CD4-positive, alpha-beta T cell treated with Interleukin-1 beta for 1 hour (primary cell): ENCODE measurements around the gene JAKMIP2.

Experiments
- DNase-seq, 2 donors: peaks; one replicate each; pipeline ENCODE4 v3.0.0-alpha.2; 2020 to 2022

Gene JAKMIP2

DNA sequence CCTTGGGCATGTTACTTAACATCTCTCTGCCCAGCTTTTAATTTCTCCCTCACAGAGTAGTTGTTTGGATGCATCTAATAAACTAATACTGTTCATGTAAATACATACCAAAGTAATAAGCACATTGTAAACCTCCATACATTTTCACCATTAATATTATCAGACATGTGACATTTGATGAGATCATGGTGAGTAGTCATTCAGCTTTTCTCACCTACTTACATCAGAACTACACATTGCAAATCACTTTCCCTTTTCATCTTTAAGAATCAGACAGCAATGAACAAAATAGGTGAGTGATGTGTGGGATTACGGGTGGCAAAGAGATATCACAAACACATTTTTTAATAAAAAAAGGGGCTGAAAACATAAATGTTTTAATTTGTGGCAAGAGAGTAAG is 89.3 kb downstream of the JAKMIP2 start:
- DNase-seq = no peak

DNA sequence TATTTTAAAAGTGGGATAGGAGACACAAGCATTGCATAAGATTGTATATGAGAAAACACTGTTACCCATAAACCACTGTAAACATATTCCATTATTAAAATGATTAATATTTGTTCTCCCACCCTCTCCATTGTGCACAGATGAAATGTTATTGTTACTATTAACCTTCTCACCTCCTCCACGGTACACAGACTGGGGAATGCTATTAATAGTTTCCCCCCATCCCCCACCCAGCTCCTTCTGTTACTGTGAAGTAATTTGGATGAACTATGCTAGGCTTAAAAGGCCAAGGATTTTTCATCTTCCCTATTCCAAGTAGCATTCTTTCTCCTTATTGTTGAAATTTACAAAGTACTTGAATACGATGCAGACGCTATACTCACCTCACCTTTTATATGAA is 91.4 kb downstream of the JAKMIP2 start:
- no peak for DNase-seq

DNA sequence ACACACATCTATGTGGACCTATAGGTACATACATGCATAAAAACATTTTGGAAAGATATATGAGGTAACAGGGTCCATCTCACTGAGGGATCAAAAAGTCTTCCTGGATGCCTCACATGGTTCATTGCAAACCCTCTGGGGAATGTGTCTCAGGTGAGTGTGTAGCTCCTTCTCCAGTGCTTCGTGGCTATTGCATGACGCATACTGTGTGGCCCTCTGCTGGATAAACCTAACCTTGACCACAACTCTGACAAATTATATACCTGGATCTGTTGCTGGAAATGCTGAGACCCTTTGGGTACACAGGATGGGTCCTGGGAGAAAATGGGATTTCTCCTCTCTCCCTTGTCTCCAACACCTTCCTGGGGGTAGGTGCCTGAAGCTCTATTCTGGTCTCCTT is 91.9 kb downstream of the JAKMIP2 start:
- DNase-seq = no peak

DNA sequence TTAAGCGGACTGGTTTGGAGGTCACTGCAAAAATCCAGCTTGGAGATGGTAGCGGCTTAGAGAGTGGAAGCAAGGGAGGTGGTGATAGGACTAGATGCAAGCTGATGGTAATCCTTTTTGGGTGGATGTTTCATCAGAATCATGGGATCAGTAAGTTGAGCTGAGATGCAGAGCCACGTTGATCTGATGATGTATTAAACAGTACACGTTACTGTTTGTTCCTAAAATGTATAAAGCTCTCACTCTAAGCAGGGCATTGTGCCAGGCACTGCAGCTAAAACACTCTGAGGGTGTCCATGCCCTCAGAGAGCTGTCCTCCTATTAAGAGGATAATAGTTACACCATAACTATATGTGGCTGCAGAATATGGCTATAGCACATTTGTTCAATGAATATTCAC is 93.1 kb downstream of the JAKMIP2 start:
- no peak for DNase-seq

DNA sequence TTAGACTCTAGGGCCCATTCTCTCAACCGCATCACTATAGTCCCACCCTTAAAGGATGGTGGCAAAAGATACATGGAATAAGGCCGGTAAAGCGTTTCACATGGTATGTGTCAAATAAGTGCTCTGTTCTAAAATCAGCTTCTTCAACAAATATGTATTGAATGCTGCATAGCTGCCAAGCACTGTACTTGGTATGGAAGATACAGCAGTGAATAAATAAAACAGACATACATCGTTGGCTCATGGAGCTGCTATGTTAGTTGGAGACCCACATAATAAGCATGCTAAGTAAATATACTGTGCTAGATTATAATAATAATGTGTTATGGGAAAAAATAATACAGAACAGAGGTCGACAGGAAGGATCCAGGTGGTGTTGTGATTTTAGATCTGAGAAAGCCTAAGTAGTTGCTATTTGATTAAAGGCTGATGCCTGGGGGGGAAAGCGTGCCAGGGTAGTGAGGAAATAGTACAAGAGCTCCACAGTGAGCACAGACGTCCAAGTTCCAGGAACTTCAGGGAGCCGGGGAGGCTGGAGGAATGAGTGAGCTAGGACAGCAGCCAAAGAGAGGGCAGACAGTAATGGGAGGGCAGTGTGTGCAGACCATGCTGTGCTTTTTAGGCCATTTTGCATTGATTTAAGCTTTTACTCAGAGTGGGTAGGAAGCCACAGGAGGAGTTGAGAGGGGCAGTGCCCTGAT is 93.7 kb downstream of the JAKMIP2 start:
- DNase-seq = no peak

DNA sequence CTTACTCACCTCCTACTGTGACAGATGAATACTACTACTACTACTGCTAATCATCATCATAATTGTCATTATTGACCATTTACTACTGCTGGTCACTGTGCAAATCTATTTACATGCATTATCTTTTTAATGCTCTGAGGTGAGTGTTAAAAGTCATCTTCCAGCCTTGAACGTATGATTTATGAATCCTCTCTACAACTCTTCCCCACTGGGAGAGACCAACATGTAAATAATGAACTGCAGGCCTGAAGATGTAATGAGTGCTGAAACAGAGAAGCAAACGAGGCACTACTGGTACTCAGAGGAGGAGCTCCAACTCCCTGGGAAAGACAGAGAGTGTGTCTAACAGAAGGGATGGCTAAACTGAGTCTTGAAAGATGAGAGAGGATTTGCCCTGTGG is 95.4 kb downstream of the JAKMIP2 start:
- DNase-seq = no peak

DNA sequence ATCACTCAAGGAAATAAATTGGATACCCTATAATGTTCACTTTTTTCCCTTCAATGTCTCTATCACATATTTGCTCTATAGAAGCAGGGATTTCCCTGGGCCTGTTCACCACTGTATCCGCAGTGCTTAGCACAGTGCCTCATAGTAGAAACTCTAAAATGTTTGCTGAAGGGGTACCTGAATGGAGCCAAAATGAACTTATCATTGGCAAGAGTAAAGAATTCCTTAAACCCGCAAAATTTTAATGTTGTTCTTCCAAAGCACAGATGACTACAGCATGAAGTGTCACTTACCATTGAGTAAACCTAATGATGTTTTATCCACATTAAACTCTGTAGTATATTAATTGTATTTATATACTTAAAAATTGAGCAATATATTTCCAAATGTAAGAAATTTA is 96.1 kb downstream of the JAKMIP2 start:
- no peak for DNase-seq

DNA sequence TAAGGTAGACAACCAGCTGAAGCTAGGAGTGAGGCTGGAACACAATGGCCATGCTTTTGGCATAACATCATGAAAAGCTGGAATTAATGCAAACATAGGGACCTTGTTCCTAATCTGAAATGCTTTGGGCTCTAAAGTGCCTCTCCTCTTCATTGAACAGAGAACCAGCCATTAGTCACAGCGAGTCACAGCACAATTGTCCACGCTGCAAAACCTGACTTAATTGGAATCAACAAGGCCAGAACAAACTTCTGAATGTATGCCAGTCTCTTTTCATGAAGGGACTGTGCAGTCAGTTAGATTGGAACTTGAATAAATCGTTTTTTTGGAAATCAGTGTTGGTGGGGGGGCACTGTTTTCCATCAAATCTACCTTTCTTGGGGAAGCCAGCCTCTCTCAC is 96.5 kb downstream of the JAKMIP2 start:
- DNase-seq = no peak

DNA sequence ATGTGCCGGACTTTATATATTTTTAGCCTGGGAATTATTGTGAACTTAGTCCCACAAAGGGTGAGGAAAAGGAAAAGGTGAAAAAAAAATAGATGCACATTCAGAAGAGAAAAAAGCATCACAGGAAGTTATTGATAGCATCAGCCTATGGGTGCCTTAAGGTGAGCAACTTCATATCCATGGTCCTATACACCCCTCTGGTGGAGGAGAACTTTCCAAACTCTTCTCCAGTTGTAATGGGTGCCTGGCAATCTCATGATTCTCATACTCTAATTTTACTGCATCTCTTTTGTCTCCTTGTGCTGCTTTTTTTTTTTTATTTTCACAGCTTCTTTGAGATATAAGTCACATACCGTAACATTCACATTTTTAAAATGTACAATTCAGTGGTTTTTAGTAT is 107.4 kb downstream of the JAKMIP2 start:
- DNase-seq = no peak

DNA sequence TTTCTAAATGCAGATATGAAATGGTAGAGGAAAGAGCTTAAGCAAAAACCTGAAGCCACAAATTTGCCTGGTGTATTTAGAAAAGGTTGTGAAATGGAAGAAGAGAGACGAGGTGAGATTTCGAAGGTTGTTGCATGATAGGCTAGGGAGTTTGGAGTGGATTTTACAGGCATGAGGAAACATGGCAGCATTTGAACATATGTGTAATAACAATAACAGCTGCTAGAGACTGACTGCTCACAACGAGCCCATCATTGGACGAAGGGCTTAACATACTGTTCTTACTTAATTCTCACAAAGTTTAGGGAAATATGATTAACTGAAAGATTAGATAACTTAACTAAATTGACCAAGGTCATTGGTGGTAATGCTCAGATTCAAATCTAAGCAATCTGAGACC is 108.1 kb downstream of the JAKMIP2 start:
- no peak for DNase-seq

DNA sequence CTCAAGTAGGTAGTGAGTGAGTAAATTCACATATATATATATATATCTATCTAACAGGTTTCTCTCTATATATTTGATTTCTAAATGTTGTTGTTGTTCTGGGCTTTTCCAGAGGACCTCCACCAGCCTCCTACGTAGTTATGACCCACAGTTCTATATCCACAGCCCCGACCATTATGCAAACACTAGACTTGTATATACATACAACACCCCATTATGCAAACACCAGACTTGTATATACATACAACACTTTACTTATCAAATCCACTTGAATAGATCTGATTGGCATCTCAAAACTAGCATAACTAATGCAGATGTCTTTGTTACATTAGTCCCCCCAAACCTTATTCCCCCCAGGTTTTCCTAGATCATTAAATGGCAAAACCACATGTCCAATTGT is 108.7 kb downstream of the JAKMIP2 start:
- DNase-seq = no peak

DNA sequence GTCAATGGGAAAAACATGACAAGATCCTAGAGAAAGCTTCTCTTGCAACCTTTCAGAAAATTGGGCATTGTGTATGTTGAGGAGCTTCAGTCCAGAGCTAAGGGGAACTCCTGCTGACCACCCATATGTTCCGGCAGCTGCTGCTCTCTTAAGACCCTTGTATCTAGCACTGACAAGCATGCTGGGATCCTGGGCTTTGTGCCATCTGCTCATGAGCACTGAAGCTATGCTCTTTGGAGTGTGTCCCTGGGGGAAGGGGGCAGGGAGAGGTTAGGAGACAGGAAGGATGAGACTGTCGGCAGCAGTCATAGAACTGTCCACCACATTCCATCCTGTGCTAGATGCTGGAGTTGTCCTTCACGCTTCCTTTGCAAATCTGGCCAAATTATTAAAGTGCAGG is 109.3 kb downstream of the JAKMIP2 start:
- no peak for DNase-seq

DNA sequence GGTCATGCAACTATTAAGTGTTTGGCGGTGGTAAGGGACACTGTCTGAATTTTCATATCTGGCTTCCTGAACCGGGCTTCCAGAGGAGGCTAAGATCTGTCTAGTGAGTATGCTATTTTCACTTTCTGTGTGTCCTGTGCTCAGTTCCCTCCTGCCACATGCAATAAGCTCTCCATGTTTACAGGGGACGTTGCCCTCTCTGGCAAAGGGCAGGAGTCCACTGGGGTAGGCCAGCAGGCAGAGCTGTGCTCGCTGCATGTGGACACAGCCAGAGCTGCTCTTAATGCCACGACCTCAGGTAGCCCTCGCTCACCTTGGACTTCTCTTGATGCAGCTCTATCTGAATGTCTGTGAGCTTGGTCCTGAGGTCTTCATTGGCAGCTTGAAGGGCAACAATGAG is 111.2 kb downstream of the JAKMIP2 start:
- DNase-seq = no peak

DNA sequence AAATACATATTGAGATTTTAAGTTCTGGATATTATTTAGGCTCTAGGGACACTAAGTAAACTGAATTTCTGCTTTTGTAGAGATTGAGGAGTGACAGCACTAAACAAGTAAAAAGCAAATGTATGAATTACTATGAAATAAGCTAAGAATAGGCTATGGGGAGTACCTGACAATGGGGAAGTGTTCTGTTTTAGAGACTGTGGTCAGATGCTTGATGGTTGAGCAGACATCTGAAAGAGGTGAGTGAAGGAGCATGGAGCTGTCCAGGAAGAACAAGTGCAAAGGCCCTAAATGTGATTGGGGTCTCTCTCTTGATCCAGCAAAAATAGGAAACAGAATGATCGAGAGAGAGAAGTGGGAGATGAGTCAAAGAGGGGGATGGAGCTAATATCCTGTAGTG is 111.7 kb downstream of the JAKMIP2 start:
- no peak for DNase-seq

DNA sequence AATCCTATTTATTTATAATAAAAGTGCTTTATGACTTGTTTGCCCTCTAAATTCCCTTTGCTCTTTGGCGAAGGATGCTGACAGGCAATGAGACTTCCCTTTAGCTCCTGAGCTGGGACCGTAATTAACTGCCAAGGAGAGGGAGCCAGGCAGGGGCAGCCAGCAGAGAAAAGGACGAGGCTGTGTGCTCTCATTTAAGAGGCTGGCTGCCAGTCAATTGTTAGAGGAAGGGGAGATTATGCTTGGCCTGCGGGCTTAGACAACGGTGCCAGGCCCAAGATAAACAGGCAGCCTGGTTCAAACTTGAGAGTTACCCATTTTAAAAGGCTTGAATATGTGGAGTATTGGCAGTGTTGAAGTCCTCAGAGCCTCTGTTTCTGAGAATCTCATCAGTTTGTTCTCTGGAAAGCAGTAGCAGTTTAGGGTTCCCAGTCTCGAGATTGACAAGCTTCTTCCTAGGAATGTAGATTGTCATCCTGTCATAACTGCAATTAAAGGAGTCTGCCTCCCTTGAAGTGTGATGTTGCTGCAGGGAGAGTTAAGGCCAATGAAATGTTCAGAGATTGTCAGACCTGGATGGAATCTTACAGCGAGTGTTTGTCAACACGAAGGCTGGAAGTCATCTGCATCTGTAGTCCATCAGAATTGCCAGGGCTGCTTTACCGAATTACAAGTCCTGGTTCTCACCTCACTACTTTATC is 113.2 kb downstream of the JAKMIP2 start:
- DNase-seq = no peak

DNA sequence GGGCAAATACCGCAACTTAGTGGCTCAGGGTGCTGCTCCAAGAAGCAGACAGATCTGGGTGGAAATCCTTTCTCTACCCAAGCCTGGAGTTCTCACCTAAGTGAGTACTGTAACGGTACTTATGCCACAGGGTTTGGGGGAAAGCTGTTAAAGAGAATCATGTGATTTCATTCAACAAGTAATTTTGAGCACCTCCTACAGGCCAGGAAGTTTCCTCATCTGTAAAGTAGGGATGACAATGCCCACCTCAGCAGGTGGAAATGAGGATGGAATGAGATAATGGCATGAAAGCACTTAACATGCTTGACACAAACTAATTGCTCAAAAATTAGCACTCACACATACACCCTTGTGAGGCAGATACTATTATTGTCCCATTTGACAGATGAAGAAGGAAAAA is 114.1 kb downstream of the JAKMIP2 start:
- DNase-seq = no peak

DNA sequence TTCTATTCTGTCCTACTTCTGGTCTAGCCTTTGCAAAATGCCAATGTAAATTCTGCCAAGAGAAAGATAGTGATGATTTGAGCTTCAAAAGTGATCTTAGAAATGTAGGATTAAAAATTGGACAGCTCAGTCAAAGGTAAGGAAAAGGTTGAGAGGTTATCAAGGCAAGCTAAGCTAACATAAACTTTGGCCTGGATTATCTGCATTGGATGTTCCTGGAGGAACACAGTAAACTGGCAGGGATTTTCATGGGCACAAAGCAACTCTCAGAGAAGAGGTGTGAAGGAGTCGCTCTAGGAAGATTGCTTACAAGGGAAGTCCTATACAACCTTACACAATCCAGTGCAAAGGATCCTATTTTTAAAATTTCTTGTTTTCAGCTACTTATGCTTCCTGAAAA is 115.2 kb downstream of the JAKMIP2 start:
- no peak for DNase-seq

DNA sequence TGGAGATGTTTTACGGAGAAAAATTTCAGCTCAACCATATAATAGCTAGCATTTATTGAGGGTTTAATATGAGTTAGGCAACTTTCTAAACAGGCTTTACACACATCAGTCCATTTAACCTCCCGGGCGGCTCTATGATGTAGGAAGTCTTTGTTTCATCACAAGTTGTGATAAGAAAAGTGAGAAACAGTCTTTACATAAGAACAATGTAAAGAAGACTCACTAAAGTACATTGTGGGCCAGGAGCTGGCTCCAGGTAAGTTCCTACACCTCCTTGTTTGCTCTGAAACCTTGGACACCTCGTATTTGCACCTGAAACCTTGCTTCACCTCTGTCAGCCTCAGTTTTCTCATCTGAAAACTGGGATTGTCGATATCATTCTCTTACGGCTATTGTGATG is 116.1 kb downstream of the JAKMIP2 start:
- DNase-seq = no peak

DNA sequence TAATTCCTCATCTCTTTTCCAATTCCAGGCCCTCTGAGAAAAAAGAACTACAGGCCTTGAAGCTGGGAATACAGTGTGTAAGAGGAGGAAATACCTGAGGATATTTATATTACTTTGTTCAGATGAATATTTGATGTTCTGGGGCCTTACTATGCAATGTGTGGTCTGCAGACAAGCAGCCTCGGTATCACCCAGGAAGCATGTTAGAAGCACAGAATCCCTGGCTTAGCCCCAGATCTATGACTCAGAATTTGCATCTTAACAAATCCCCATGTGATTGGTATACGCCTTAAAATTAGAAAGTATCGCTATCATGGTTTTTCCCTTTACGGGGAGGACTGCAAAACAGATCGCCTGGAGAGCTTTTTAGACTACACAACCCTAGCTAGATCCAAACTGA is 121.0 kb downstream of the JAKMIP2 start:
- no peak for DNase-seq

DNA sequence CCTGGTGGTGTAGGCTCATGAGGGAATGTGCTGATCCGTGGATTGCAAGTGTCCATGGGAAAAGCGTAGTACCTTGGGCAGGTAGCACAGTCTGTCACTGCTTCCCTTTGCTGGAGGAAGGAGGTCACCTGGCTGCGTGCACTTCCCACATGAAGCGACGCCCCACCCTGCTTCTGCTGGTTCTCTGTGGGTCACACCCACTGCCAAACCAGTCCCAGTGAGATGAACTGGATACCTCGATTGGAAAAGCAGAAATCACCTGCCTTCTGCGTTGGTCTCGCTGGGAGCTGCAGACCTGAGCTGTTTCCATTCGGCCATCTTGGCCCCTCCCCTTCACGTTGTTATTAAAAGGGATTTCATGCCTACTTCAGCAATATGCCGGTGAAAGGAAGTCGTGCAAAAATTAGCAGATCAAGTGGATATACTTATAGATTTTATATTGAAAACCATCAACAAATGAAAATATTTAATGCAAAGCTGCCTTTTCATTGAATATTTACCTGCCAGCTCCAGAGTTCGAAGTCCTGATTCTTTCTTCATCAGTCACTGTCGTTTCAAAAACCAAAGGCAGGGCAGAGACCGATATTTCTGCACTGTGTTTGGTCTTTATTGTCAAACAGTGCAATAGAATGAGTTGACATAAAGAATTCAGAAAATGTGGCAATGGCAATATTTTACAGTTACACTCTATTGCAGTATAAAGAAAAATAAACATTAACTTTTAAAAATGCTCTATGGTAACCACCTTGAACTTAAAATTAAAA is 123.2 kb downstream of the JAKMIP2 start:
- no peak for DNase-seq

DNA sequence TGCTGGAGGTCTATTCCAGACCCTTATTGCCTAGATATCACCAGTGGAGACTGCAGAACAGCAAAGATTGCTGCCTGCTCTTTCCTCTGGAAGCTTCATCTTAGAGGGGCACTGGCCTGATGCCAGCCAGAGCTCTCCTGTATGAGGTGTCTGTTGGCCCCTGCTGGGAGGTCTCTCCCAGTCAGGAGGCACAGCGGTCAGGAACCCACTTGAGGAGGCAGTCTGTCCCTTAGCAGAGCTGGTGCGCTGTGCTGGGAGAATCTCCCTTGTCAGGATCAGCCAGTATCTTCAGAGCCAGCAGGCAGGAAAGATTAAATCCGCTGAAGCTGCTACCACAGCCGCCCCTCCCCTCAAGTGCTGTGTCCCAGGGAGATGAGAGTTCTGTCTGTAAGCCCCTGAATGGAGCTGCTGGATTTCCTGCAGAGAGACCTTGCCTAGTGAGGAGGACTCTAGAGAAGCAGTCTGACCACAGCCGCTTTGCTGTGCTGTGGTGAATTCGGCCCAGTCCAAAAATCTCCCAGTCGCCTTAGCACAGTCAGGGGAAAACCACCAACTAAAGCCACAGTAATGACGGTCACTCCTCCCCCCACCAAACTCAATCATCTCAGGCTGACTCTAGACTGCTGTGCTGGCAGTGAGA is 124.1 kb downstream of the JAKMIP2 start:
- DNase-seq = no peak

DNA sequence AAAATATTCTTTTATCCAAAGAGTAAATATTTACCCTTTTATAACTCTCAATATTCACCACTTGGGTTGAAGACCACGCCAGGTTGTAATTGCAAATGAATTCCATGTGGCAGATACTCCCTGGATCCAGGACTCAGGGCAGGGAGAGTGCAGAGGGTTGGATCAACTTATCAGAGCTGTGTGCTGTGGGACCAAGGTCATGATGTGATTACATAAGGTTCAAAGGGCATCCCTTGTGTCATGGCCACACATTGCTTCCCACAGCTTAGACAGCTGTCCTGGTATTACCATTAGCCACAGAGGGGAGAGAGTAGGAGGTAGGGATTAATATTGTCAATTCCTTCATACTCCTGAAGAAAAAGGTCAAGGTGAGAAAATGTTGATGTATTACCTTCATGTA is 133.9 kb downstream of the JAKMIP2 start:
- DNase-seq = no peak

DNA sequence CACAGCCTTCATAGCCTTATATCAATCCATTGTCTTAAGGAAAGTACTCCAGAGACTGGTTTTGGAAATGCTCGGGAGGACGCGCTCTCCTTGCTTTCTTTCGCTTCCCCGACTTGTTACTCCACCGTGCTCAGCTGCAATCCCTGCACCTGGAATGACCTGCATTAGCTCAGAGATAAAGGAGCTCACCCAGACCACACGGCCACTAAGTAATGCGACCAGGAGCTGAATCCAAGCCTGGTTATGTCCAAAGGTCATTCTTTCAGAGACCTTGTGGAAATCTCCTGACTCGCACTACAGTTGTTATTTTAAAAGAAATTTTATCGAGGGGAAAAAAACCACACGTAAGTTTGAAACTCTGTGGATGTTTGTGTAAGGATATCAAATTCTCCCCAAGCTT is 137.3 kb downstream of the JAKMIP2 start:
- no peak for DNase-seq

DNA sequence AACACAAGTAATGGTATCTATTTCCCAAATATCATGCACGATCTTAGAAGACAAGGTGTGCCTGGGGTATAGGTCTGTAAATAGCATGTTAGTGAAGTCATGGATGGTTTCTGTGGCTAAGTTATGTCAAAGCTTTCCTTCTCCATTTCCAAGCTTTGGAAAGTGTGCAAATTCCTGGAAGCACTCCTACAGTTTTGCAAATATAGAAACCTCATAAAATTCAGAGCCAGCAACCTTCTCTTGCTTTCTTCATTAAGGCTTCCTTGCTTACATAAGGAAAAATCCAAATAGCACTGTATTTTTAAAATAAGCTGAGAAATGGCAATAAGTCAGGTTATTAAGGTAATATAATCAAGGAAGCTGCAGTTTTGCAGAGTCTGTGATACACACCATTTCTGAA is 138.1 kb downstream of the JAKMIP2 start:
- no peak for DNase-seq
